ENCODE measurements around the gene PDLIM1. TPM values are rescaled to one million over a fixed set of nuclear protein-coding genes. Genes with fewer than 3 reads are reported as not detected.

Gene PDLIM1
- total and polyA plus RNA-seq, 3 experiments from 2014 or later: 0.88 to 11.7 (median 1.4) TPM

GRCh38 chr10:95332666-95333249, 42.0 kb upstream of the PDLIM1 start:
- Mint-ChIP-seq H3K27me3 (peaks cover 0 to 3% of the 10 kb centered on the region in 2 donors), H3K4me3 (no peak overlapping the region), H3K36me3 (peaks cover 0 to 6% (median 0%) of the 10 kb centered on the region in 3 donors), H3K4me1 (no peaks in the 10 kb centered on the region), H3K27ac (no peak overlapping the region), H3K9me3 (no peaks in the 10 kb centered on the region)
- H3K4me1 ChIP-seq (ENCODE audit: insufficient read depth, low read length): no peaks in the 10 kb centered on the region
- DNase-seq: no peak
- no peaks in the 10 kb centered on the region for H3K9me3 ChIP-seq (ENCODE audit: low read length)
- POLR2A ChIA-PET: no interaction called here
- CTCF ChIA-PET: no interaction called here
- H3K36me3 ChIP-seq (ENCODE audit: insufficient read depth, low read length): no peaks in the 10 kb centered on the region
- no peak overlapping the region for H3K4me3 ChIP-seq (ENCODE audit: low read length)
- H3K27me3 ChIP-seq (ENCODE audit: insufficient read depth, low read length, poor library complexity, severe bottlenecking): no peaks in the 10 kb centered on the region
- H3K27ac ChIP-seq (ENCODE audit: low read depth, low read length): no peak overlapping the region

GRCh38 chr10:95331596-95332130, 40.9 kb upstream of the PDLIM1 start:
- Mint-ChIP-seq H3K27me3 (peaks cover 0 to 1% of the 10 kb centered on the region in 2 donors), H3K9me3 (no peaks in the 10 kb centered on the region), H3K4me1 (no peaks in the 10 kb centered on the region), H3K4me3 (no peak overlapping the region), H3K36me3 (peaks cover 0 to 4% (median 0%) of the 10 kb centered on the region in 3 donors), H3K27ac (peak overlapping the region in 1 of 8 donors; percentile 0)
- Histone ChIP-seq H3K4me3 (ENCODE audit: low read length) (no peak overlapping the region), H3K36me3 (ENCODE audit: insufficient read depth, low read length) (no peaks in the 10 kb centered on the region), H3K27me3 (ENCODE audit: insufficient read depth, low read length, poor library complexity, severe bottlenecking) (no peaks in the 10 kb centered on the region), H3K9me3 (ENCODE audit: low read length) (no peaks in the 10 kb centered on the region), H3K4me1 (ENCODE audit: insufficient read depth, low read length) (no peaks in the 10 kb centered on the region), H3K27ac (ENCODE audit: low read depth, low read length) (no peak overlapping the region)
- CTCF ChIA-PET: no interaction called here
- POLR2A ChIA-PET: no interaction called here
- DNase-seq: no peak

DNA sequence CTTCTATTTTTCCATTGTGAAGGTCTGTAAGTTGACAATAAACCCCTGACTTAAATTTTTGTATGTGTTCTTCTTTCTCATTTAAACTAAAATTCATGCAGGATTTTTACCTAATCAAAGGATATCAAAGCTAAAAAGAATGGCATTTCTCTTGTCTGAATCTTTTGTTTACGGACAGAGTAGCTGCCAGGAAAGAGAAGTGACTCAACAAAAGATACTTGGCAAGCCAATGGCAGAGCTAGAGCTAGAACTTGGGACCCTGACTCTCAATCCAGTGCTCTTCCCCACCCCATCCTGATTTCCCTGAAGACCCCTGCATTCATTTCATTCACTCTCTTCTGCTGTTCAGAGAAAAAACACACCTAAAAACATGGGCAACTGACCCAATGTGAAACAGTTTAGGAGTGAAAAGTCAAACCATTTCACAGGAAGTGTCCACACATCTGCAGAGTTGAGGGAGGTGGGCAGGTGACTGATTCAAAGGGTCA, 40.2 kb upstream of the PDLIM1 start:
- Histone ChIP-seq H3K27me3 (ENCODE audit: insufficient read depth, low read length, poor library complexity, severe bottlenecking) (no peaks in the 10 kb centered on the region), H3K4me1 (ENCODE audit: insufficient read depth, low read length) (no peaks in the 10 kb centered on the region), H3K9me3 (ENCODE audit: low read length) (no peaks in the 10 kb centered on the region), H3K36me3 (ENCODE audit: insufficient read depth, low read length) (no peaks in the 10 kb centered on the region), H3K27ac (ENCODE audit: low read depth, low read length) (no peak overlapping the region), H3K4me3 (ENCODE audit: low read length) (no peak overlapping the region)
- POLR2A ChIA-PET: no interaction called here
- H3K4me1 Mint-ChIP-seq: no peaks in the 10 kb centered on the region
- peak overlapping the region in 1 of 8 donors; percentile 12 for H3K27ac Mint-ChIP-seq
- CTCF ChIA-PET: no interaction called here
- no peak for DNase-seq
- peaks cover 0 to 1% of the 10 kb centered on the region in 2 donors for H3K27me3 Mint-ChIP-seq
- no peak overlapping the region for H3K4me3 Mint-ChIP-seq
- H3K9me3 Mint-ChIP-seq: no peaks in the 10 kb centered on the region
- no peaks in the 10 kb centered on the region for H3K36me3 Mint-ChIP-seq

DNA sequence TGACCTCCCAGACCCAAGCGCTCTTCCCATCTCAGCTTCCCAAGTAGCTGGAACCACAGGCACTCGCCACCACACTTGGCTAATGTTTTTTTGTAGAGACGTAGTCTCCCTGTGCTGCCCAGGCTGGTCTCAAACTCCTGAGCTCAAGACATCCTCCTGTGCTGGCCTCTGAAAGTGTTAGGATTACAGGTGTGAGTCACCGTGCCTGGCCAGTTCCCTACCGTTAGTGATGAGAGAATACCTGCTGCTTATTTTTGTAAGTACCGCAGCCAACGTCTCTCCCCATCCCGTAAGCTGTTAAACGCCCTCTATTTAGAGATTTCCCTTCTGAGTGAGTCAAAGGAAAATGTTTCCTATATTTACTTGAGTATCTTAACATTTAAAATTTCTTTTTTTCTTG, 38.5 kb upstream of the PDLIM1 start:
- Histone ChIP-seq H3K36me3 (ENCODE audit: insufficient read depth, low read length) (no peaks in the 10 kb centered on the region), H3K27ac (ENCODE audit: low read depth, low read length) (no peak overlapping the region), H3K27me3 (ENCODE audit: insufficient read depth, low read length, poor library complexity, severe bottlenecking) (no peaks in the 10 kb centered on the region), H3K4me1 (ENCODE audit: insufficient read depth, low read length) (no peaks in the 10 kb centered on the region), H3K4me3 (ENCODE audit: low read length) (no peak overlapping the region), H3K9me3 (ENCODE audit: low read length) (no peaks in the 10 kb centered on the region)
- no peak overlapping the region for H3K27ac Mint-ChIP-seq
- DNase-seq: no peak
- H3K9me3 Mint-ChIP-seq: no peaks in the 10 kb centered on the region
- H3K27me3 Mint-ChIP-seq: peaks cover 0 to 1% of the 10 kb centered on the region in 2 donors
- H3K4me3 Mint-ChIP-seq: no peak overlapping the region
- CTCF ChIA-PET: no interaction called here
- POLR2A ChIA-PET: no interaction called here
- H3K36me3 Mint-ChIP-seq: no peaks in the 10 kb centered on the region
- no peaks in the 10 kb centered on the region for H3K4me1 Mint-ChIP-seq

DNA sequence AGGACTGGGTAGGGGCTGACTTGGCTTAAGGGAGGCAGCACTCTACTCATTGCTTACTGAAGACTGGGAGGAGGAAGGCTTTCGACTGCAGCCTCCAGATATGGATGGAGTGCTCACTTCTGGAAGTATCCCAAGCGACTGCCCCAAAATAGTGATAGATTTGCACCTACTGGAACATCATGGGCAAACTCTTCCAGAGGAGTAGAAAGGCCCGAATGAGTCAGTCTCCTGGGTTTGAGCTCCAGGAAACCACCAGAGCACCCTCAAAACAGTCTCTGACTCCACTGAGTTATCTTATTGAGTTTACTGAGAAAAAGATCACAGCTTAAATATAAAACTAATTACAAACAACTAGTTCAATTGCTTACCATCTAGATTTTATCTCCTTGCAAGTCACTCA, 37.2 kb upstream of the PDLIM1 start:
- Mint-ChIP-seq H3K9me3 (no peaks in the 10 kb centered on the region), H3K36me3 (no peaks in the 10 kb centered on the region), H3K4me1 (no peaks in the 10 kb centered on the region), H3K27ac (no peak overlapping the region), H3K27me3 (peaks cover 0 to 1% of the 10 kb centered on the region in 2 donors), H3K4me3 (no peak overlapping the region)
- Histone ChIP-seq H3K9me3 (ENCODE audit: low read length) (no peaks in the 10 kb centered on the region), H3K27ac (ENCODE audit: low read depth, low read length) (no peak overlapping the region), H3K4me3 (ENCODE audit: low read length) (no peak overlapping the region), H3K36me3 (ENCODE audit: insufficient read depth, low read length) (no peaks in the 10 kb centered on the region), H3K4me1 (ENCODE audit: insufficient read depth, low read length) (no peaks in the 10 kb centered on the region), H3K27me3 (ENCODE audit: insufficient read depth, low read length, poor library complexity, severe bottlenecking) (no peaks in the 10 kb centered on the region)
- ChIA-PET POLR2A (no interaction called here), CTCF (interaction anchor here (1.1 kb wide), 1 partner anchor 20 kb away, joined by 3 read pairs; no protein-coding TSS in a partner anchor)
- no peak for DNase-seq

DNA sequence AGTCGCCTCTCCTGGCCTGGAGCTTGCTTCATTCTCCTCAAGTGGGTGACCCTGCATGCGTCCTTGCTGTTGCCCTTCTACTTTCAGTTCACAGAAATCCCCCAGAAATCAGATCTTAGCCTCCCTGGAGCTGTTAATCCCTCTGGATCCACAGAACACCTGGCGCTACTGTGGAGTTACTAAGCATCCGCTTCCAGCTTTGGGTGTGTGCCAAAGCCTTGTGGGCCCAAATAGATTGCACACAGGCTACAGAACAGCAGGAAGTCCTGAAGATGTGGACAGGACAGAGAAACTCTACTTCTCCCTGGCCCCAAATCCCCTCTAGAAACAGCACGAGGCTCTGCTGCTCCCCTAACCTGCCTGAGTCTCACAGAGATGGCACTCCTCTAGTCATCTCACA, 36.6 kb upstream of the PDLIM1 start:
- Mint-ChIP-seq H3K27ac (no peak overlapping the region), H3K27me3 (peaks cover 0 to 1% of the 10 kb centered on the region in 2 donors), H3K4me3 (no peak overlapping the region), H3K4me1 (no peaks in the 10 kb centered on the region), H3K9me3 (no peaks in the 10 kb centered on the region), H3K36me3 (no peaks in the 10 kb centered on the region)
- Histone ChIP-seq H3K27ac (ENCODE audit: low read depth, low read length) (no peak overlapping the region), H3K27me3 (ENCODE audit: insufficient read depth, low read length, poor library complexity, severe bottlenecking) (no peaks in the 10 kb centered on the region), H3K36me3 (ENCODE audit: insufficient read depth, low read length) (no peaks in the 10 kb centered on the region), H3K4me1 (ENCODE audit: insufficient read depth, low read length) (no peaks in the 10 kb centered on the region), H3K4me3 (ENCODE audit: low read length) (no peak overlapping the region), H3K9me3 (ENCODE audit: low read length) (no peaks in the 10 kb centered on the region)
- CTCF ChIA-PET: no interaction called here
- POLR2A ChIA-PET: no interaction called here
- no peak for DNase-seq

- H3K27me3 ChIP-seq (ENCODE audit: insufficient read depth, low read length, poor library complexity, severe bottlenecking): no peaks in the 10 kb centered on the region
- H3K4me1 ChIP-seq (ENCODE audit: insufficient read depth, low read length): no peaks in the 10 kb centered on the region
- no peak overlapping the region for H3K4me3 ChIP-seq (ENCODE audit: low read length)
- Mint-ChIP-seq H3K4me3 (no peak overlapping the region), H3K36me3 (no peaks in the 10 kb centered on the region), H3K27ac (no peak overlapping the region), H3K4me1 (no peaks in the 10 kb centered on the region), H3K9me3 (no peaks in the 10 kb centered on the region), H3K27me3 (peaks cover 0 to 3% of the 10 kb centered on the region in 2 donors)
- ChIA-PET POLR2A (no interaction called here), CTCF (no interaction called here)
- DNase-seq: no peak
- H3K36me3 ChIP-seq (ENCODE audit: insufficient read depth, low read length): no peaks in the 10 kb centered on the region
- H3K27ac ChIP-seq (ENCODE audit: low read depth, low read length): no peak overlapping the region
- no peaks in the 10 kb centered on the region for H3K9me3 ChIP-seq (ENCODE audit: low read length)
Observed at GRCh38 chr10:95326396-95326795, 35.6 kb upstream of the PDLIM1 start.

DNA sequence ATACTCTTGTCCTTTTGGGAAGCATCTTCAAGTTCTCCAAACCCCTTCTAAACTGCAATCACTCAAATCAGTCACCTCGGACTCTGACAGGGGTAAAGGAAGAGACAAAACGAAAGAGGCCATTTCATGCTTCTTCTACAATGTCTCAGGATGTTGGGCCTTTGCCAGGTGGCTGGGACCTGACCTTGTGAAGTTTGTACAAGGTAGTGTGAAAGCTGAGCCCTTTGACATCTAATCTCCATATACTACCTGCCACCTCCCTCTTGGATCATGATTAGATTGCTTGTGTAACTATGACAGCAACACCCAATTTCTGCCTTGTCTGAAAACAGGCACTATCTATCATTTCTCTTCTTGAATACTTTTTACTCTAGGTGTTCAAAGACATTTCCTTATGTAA, 35.1 kb upstream of the PDLIM1 start:
- H3K4me3 Mint-ChIP-seq: no peak overlapping the region
- no peaks in the 10 kb centered on the region for H3K36me3 Mint-ChIP-seq
- Histone ChIP-seq H3K27ac (ENCODE audit: low read depth, low read length) (no peak overlapping the region), H3K27me3 (ENCODE audit: insufficient read depth, low read length, poor library complexity, severe bottlenecking) (no peaks in the 10 kb centered on the region), H3K36me3 (ENCODE audit: insufficient read depth, low read length) (no peaks in the 10 kb centered on the region), H3K4me3 (ENCODE audit: low read length) (no peak overlapping the region), H3K4me1 (ENCODE audit: insufficient read depth, low read length) (no peaks in the 10 kb centered on the region), H3K9me3 (ENCODE audit: low read length) (no peaks in the 10 kb centered on the region)
- H3K27me3 Mint-ChIP-seq: peaks cover 0 to 4% of the 10 kb centered on the region in 2 donors
- CTCF ChIA-PET: no interaction called here
- POLR2A ChIA-PET: no interaction called here
- no peaks in the 10 kb centered on the region for H3K9me3 Mint-ChIP-seq
- no peaks in the 10 kb centered on the region for H3K4me1 Mint-ChIP-seq
- no peak overlapping the region for H3K27ac Mint-ChIP-seq
- no peak for DNase-seq
